ENCODE data around the gene PRKCB.
A peak's percentile ranks its signal among the peaks of the same experiment; 100 is the strongest.

The PRKCB gene

DNA sequence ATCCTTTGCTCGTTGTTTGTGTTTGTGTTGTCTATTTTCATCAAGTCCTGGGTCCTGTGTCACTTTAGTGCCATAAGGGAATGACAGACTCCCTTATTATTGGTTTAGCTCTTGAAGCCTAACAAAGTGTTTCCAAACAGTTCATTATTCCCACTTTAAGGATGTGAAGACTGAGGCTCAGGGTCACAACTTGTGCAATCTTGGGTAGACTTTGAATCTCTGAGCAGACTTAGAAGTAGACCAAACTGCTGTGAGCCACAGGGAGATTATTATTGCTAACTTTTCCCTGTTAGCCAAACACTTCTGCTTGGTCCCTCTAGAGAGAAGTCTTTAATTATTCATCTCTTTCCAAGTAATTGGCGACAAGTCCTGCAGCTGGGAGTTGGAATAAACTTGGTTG lies 31.8 kb downstream of the PRKCB start:
- DNase-seq = no peak

DNA sequence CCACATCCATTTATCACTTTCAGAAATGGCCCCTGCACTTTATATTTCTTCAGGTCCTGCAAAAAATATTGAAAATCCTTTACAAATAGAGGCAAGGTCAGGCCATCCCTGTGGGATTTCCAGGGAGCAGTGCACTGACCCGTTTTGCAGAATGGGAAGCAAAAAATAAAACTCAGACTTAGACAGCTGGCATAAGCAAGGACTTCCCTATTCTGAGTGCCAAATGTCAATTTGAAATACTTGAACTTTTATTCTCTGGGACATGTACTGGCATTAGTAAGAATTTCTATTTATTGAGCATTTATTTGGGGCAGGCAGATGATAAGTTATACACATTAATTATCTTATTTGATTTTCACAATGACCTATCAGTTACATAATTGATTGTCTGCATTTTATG lies 32.4 kb downstream of the PRKCB start:
- DNase-seq = no peak

DNA sequence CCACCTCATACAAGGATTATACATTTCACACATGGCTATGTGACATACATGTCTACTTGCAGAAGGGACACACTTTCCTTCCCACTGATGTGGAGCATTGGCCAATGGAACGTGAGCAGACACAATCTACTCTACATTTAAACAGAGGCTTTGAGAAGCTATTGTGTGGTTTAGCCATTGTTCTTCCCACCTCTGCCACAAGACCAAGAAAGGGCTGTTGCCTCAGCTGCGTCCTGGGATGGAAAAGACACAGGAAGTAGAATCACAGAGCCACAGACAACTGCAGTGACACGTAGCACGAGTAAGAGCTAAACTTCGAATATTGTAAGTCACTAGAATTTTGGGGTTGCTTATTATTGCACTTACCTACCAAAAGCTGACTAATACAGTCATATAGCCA lies 33.3 kb downstream of the PRKCB start:
- DNase-seq = no peak

DNA sequence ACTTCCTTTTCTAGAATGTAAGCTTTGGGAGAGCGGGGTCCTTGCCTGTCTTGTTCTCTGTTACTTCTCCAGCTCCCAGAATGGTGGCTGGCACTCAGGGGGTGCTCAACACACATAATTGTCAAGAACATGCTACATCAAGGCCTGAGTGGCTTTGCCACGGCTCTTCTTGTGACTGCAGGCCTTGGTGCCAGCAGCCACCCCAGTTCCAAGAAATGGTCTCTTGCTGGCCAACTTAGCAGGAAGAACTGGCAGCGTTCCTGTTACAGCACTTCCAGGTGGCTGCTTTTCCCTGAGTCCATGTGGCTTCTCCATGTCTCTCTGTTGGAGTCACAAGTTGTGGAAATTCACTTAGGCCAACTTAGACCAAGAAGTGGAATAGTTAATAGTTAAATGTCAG lies 36.1 kb downstream of the PRKCB start:
- peak; percentile 4 to 33 for DNase-seq

DNA sequence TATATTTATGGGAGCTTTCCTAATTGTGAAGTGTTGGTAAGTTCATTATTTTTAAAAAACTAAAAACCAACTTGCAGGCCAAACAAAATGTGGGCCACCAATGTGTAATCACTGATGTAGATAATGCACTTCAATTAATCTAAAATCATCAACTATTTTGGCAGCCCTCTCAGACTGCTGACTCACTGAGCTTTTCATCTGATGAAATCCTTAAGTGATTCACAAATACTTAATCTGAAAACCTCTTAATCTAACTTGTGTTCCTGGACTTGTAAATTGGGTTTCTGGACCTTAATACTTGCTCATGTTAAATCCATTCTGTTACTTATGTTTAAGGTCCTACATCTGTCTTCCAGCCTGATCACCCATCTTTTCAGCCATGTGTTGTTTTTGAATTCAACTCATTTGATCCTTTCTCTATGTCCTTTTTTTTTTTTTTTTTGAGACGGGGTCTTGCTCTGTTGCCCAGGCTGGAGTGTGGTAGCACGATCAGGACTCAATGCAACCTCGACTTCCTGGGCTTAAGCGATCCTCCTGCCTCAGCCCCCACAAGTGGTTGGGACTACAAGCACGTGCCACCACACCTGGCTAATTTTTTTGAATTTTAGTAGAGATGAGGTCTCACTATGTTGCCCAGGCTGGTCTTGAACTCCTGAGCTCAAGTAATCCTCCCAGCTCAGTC lies 39.0 kb downstream of the PRKCB start:
- DNase-seq = no peak

DNA sequence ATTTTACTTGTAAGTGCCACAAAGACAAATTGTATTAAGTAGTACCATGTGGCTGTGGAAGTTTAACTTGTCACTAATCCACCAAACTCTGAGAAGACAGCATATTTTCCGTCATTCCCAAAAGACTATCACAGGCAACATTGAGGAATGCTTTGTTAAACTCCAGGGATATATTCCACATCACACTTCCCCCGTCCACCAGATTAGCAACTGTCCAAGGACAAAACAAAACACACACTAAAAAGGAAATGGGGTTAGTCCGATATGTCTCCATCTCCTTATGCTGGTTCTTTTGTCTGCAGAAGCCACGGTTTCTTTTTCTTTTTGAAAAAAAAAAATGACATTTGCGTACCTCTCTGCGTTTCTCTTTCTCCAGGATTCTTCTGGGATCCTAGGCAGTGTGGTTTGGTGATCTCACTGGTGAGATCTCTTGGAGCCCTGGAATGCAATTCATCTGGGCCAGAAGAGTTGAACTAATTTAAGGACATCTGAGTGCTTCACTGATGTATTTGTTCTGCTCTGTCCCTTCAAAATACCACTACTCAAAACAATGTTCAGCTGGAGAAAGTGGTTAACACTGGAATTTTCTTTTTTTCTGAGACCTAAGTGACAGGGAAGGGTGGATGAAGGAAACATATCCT lies 40.6 kb downstream of the PRKCB start:
- DNase-seq = no peak

DNA sequence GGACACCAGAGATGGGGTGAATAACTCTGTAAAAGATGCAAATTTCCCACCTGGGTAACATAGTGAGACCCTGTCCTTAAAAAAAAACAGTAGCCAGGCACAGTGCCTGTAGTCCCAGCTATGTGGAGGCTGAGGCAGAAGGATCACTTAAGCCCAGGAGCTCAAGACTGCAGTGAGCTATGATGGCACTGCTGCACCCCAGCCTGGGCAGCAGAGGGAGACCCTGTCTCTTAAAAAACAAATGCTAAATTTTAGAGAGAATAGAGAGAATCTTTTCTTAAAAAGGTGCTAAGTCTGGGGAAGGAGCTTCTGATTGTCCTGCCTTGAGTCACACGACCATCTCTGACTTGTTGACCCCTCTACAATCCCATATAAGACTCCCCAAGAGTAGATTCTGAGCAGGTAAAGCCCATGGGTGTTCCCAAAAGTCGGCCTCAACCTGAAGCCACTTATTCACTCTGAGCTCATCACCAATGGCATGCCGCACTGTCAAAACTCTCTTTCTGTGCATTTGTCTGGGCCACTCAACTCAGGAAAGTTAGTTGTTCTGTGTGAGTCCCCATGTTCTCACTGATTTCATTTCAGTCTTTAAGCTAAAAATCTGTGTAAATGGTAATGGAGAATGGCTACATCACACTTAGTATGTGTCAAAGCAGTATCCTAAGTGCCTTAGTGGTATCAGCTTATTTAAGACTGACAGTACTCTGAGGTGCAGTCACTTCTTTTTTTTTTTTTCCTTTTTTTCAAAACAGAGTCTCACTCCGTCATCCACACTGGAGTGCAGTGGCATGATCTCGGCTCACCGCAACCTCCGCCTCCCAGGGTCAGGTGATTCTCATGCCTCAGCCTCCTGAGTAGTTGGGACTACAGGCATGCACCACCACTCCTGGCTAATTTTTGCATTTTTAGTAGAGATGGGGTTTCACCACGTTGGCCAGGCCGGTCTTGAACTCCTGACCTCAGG lies 41.6 kb downstream of the PRKCB start:
- DNase-seq = no peak

DNA sequence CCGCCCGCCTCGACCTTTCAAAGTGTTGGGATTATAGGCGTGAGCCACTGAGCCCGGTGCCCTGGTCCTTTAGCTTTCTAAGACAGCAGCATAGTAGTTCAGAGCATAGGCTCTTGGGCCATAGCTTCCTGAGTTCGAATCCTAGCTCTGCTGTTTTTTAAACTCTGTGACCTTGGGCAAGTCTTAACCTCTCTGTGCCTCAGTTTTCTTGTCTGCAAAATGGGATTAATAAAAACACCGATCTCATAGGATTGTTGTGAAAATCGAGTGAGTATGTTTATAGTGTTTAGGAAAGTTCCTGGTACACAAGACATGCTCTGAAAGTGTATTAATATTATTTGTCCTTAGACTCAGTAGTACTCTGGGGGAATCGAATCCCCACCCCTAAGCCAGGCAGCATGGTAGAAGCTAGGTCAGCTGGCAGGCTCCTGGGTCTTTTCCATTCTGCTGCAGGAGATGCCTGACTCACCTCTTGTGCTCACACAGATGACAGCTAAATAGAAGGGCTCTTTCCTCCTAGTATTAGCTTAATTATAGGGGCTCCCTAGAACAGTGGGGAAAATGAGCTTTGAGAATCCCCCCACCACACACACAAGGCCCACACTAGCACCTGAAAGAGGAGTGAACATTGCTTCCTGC lies 44.1 kb downstream of the PRKCB start:
- DNase-seq = no peak

DNA sequence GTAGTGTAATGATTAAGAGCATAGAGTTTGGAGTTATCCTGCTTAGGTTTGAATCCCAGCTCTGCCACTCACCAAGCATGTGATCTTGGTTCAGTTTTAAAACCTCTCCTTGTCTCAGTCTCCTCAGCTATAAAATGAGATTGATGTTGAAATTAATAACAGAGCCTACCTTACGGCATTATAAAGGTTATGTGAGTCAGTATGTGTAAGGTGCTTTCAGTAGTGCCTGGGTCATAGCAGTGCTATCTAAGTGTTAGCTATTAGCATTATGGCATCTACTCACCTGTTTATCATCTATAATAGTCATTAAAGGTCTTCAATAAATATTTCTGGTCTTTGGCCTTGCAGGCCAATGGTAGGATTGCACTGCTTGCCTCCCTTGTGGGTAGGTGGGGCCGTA lies 53.4 kb downstream of the PRKCB start:
- DNase-seq = no peak

DNA sequence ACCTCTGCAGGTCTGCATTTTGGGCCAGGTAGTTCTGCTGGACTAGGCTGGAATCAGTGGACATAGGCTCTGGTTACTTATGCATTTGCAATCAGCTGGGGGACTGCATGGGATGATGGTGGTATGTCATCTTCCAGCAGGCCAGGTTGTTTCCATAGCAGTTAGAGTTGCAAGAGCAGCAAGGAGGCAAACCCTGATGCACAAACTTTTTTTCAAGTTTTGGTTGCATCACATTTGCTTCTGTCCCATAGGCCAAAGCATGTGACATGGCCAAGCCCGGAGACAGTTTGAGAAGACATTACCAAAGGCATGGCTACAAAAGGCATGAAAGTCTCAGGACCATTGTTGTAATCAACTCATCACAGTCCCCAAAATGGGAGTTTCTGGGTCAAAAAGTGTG lies 58.2 kb downstream of the PRKCB start:
- DNase-seq = no peak

DNA sequence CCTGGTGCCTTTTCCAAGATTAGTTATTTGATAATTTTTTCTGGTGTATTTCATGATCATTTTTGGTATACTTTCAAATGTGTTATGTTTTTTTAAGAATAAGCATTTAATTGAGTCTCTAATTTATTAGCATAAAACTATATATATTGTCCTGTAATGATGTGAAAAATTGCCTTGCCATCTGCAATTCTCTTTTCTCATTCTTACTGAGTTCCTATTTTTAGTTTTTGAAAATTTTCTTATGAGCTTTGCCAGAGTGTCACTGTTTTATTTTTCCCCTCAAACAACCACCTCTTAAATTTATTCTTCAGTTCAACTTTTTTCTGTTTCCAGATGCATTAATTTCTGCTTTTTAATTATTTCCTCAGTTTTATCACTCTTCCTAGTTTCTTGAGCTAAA lies 59.3 kb downstream of the PRKCB start:
- no peak for DNase-seq

DNA sequence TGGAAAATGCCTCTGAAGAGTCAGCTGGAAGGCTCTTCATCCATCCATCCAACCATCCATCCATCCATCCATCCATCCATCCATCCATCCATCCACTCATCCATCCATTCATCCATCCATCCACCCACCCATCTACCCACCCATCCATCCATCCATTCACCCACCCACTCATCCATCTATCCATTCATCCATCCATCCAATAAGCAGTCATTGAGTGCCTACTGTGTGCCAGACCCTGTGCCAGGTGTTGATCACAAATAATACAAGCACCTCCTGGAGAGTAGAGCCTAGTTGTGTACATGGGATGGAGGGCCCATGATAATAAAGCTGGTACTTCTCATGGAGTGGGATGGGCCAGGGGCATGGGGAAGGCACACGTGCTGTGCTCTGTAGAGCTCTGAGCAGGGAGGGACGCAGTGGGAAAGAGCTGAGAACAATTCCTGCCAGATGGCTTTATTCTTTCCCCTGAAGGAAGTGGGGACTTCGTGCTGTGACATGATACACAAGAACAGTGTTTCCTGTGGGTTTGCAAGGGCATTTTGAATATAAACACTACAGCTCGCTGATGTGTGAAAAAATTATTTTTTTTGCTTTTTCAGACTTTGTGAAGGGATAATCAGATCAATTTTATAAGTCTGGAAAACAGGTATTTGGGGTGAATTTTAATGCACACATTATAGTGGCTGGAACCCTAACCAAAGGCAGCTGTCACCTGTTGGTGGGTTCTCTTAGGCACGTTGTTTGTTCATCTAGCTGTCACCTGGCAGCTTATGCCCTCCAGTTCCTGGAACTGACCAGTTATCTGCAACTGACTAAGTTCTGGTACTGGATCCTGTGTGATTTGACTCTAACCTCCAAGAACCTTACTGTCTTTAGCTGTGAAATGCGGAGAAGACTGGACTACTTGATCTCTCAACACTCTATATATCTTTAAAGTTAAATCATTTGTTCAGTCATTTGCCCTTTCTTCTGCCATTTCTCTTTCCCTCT lies 61.3 kb downstream of the PRKCB start:
- no peak for DNase-seq

DNA sequence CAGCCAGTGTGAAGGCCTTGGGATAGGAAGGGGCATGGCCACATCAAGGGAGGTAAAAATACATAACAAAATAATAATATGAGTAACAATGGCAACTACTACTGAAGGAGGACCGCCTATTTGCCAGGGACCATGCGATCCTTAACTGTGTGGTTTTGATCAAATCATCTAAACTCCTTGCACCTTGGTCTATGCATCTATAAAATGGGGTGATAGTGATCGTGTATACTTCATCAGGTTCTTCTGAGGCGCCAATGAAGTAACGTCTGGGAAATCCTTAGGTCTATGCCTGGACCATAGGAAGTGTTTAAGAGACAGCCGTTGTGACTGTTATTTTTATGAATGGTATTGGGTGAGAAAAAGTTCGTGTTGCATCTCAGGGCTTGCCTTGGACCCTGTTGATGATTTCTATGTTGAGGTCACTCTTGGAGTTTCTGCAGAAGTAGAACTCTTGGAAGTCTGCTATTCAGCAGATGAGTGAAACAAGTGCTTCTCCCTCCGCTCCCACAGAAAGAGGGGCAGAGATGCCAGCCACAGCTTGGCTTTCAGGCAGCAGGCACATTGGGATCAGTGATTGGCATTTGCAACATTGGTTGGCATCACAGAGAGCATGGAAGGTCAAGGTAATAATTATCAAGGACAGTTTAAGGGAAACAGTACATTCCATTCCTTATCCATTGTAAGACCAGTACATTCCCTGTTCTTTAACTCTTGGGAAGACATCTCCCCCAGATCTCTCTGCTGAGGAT lies 63.1 kb downstream of the PRKCB start:
- DNase-seq = no peak

DNA sequence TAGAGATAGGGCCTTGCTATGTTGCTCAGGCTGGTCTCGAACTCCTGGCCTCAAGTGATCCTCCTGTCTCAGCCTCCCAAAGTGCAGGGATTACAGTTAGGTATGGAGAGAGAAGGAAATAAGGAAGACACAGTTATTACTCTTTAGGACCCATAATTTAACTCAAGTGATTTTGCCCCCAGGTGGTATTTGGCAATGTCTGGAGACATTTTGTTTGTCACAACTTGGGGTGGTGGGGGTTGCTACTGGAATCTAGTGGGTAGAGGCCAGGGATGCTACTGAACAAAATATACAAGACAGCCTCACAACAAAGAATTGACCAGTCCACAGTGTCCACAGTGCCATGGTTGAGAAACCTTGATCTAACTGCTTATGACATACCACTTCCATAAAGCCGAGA lies 64.1 kb downstream of the PRKCB start:
- no peak for DNase-seq

DNA sequence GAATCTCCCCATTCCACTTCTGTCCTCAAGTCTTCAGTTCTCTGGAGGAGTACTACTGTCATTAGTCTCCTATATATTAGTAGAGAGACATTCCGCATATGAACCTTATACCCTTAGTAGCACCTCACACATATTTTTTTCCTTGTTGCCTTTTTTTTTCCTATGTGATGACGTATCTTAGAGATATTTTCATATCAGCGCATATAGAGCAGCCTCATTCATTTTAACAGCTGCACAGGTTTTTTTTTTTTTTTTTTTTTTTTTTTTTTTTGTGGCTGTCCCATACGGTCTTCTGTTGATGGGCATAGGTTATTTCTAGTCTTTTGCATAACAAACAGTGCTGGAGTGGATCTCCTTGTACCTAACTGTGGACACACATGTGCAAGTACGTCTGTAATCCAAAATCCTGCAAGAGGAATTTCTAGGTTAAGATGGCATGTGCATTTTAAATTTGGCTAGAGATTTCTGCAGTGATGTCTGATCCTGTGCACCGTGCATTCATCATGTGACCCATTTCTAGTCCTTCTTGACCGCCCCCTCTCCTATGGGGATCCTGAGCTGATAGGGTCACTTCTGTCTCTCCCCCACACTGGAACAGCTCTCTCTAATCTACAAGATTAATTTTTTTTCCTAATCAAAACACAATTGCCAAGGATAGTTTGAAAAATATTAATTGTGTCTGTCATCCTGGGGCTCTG lies 64.8 kb downstream of the PRKCB start:
- DNase-seq = no peak

DNA sequence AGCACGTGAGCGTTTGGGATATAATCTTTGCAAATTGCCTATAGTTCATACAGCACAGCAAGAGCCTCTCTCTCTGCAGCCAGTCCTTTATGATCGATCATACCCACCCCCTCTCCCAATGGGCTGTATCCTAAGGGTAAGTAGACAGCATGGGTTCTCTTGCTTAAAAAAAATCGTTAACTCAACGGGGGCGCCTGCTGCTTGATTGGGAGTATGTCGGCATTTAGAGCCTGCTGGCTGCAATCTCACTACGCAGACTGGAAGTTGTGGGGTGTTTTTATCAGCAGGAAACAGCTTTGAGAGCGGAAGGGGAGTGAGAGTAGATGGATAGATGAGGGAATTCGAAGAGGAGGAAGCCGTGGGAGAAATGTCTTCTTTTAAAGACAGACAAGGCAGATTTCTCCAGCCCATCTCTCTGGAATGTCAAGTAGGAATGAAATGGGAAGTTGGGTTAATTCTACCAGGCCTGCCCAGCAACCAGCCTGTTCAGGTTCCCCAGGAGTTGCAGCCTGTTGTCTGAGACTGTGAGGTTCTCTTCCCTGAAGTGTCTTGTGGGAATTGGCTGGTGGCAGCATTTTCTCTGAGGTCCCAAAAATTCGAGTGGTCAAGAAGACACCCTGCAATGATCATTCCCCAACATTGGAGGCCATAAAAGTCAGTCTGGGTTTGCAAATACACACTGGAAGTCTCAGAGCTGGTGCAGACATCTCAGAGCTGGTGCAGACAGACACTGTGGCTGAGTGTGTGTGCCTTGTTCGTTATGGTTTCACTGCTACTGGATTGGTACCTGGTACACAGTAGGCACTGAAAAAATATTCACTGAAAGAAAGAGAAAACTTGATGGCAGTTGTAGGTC lies 65.6 kb downstream of the PRKCB start:
- no peak for DNase-seq

DNA sequence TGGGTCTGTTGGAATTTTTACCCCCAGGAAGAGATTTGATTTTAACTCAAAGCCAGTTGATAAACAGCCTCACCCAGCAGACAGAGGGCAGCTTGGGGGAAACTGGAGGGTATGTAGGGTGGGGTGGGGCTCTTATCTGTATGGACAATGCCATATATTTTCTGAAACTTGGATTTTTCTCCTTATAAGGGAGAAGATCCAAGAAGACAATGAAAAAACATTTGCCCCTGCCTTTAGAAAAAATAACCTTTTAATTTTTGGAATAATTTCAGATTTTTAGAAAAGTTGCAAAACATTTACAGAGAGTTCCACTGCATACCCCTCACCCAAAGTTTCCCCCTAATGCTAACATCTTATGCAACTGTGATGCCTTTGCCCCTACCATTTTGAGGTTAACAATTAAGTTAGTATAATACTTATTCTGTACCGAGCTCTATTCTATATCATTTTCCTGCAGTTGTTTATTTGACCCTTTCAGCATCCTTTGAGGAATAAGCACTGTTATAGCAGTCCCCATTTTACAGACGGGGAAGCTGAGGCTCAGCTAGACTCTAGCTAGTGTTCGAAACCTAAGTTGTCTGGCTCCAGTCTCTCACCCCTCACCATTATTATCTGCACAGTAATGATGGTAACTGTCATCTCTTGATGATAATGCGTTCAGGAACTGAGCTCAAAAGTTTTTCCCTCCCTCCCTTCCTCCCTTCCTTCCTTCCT lies 66.4 kb downstream of the PRKCB start:
- no peak for DNase-seq

DNA sequence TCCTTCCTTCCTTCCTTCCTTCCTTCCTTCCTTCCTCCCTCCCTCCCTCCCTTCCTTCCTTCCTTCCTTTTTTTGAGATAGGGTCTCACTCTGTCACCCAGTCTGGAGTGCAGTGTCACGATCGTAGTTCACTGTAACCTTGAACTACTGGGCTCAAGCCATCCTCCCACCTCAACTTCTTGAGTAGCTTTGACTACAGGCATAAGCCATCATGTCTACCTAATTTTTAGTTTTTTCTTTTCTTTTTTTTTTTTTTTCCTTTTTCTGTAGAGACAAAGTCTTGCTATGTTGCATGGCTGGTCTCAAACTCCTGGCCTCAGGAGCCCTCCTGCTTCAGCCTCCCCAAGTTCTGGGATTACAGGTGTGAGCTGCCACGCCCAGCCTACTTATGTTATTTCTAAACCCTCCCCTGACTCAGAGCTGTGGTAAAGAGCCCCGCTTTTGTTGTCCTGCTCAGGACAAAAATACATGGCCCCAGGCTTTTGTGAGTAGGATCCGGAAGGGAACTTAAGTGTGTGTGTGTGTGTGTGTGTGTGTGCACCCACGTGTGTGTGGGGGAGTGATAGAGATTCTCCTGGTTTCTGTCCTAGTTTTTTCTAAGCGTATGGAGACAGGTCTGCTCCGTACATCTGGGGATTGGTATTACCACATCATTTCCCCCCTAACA lies 67.1 kb downstream of the PRKCB start:
- no peak for DNase-seq
